Measurements from ENCODE around the gene ANK2. TPM values are rescaled to one million over a fixed set of nuclear protein-coding genes. Genes with fewer than 3 reads are reported as not detected.

The ANK2 gene
- total and polyA plus RNA-seq, 4 donors: 0.32 to 2.2 (median 1.0) TPM

GRCh38 chr4:113173126-113173792 lies 123.8 kb downstream of the ANK2 start:
- no peaks in the 10 kb centered on the region for H3K9me3 ChIP-seq (ENCODE audit: control insufficient read depth in 4 of 4, low read length in 3 of 4)
- 74% methylated on average over 5 of the region's 5 CpGs for WGBS

More at GRCh38 chr4:113173126-113173792, 123.8 kb downstream of the ANK2 start:
- Histone ChIP-seq H3K4me1 (ENCODE audit: control insufficient read depth in 4 of 4, insufficient read depth in 4 of 4, low read length in 3 of 4) (no peaks in the 10 kb centered on the region), H3K36me3 (ENCODE audit: control insufficient read depth in 4 of 4, insufficient read depth in 3 of 4, low read depth in 1 of 4, low read length in 3 of 4) (no peaks in the 10 kb centered on the region), H3K9ac (ENCODE audit: low read depth in 1 of 2, low read length in 2 of 2) (no peak overlapping the region), H3K27me3 (ENCODE audit: control insufficient read depth in 4 of 4, insufficient read depth in 4 of 4, low read length in 3 of 4) (no peaks in the 10 kb centered on the region), H3K4me3 (ENCODE audit: low read depth in 1 of 3, low read length in 3 of 3) (no peak overlapping the region), H3K27ac (ENCODE audit: low read depth in 1 of 2, low read length in 2 of 2) (no peak overlapping the region)
- no peak for DNase-seq (ENCODE audit: low spot score)
- TF ChIP-seq FOXA2 (IDR thresholded peaks at IDR 0.05): no peak
- TF ChIP-seq NR2F2 (IDR thresholded peaks at IDR 0.05): no peak
- TF ChIP-seq HNF4A (conservative IDR thresholded peaks at IDR 0.05): no peak
- TF ChIP-seq JUND (IDR thresholded peaks at IDR 0.05): no peak
- TF ChIP-seq REST (IDR thresholded peaks at IDR 0.05): no peak
- no peak for TF ChIP-seq RXRA (IDR thresholded peaks at IDR 0.05)
- TF ChIP-seq TAF1 (conservative IDR thresholded peaks at IDR 0.05): no peak
- TF ChIP-seq FOXA1 (IDR thresholded peaks at IDR 0.05): no peak
- TF ChIP-seq ZBTB33 (IDR thresholded peaks at IDR 0.05): no peak
- no peak for TF ChIP-seq CTCF (IDR thresholded peaks at IDR 0.05; ENCODE audit: low read depth, low read length, missing input control)
- TF ChIP-seq SP1 (IDR thresholded peaks at IDR 0.05): no peak
- TF ChIP-seq ATF3 (IDR thresholded peaks at IDR 0.05): no peak
- TF ChIP-seq YY1 (IDR thresholded peaks at IDR 0.05): no peak
- TF ChIP-seq EGR1 (IDR thresholded peaks at IDR 0.05; ENCODE audit: low read depth in 2 of 2): no peak
- no peak for TF ChIP-seq RAD21 (IDR thresholded peaks at IDR 0.05)
- no peak for TF ChIP-seq GABPA (IDR thresholded peaks at IDR 0.05 in 1 of 2, conservative IDR thresholded peaks at IDR 0.05 in 1 of 2)

Data from liver (tissue), 9 donors.